Ectodermal cell (in vitro differentiated cells): ENCODE results near the gene NUFIP1.

Source experiments
- H3K27ac ChIP-seq: 2 replicates; pipeline ENCODE4 v1.7.0; 2013; ENCODE audit warnings: mild to moderate bottlenecking, low read depth, low read length; ENCODE audit not compliant: insufficient read depth, poor library complexity, severe bottlenecking
- H3K27me3 ChIP-seq: 2 replicates; pipeline ENCODE4 v1.7.0; 2013; ENCODE audit warnings: mild to moderate bottlenecking, low read length; ENCODE audit not compliant: insufficient read depth, control insufficient read depth, poor library complexity, severe bottlenecking
- H3K36me3 ChIP-seq: one replicate; pipeline ENCODE4 v1.7.0; 2013; ENCODE audit warnings: low read length; ENCODE audit not compliant: control insufficient read depth, insufficient read depth
- H3K4me1 ChIP-seq: one replicate; pipeline ENCODE4 v1.7.0; 2013; ENCODE audit warnings: low read length; ENCODE audit not compliant: control insufficient read depth, insufficient read depth
- H3K4me3 ChIP-seq: 2 replicates; pipeline ENCODE4 v1.7.0; 2013; ENCODE audit warnings: low read depth, low read length, control low read depth; ENCODE audit not compliant: insufficient read depth
- H3K9me3 ChIP-seq: 2 replicates; pipeline ENCODE4 v1.7.0; 2013; ENCODE audit warnings: mild to moderate bottlenecking, low read length, moderate library complexity; ENCODE audit not compliant: control insufficient read depth
- WGBS, 2 experiments: methylation state at CpG; one replicate each; pipeline ENCODE4 v1.1.7; 2013; ENCODE audit warnings: missing lambda C conversion rate in 2 of 2; 5-methylcytosine and 5-hydroxymethylcytosine counted together

Gene NUFIP1

GRCh38 chr13:44921931-44922758 lies 67.1 kb downstream of the NUFIP1 start:
- no peak overlapping the region for H3K27ac ChIP-seq
- H3K4me1 ChIP-seq: no peaks in the 10 kb centered on the region
- 83 to 90% methylated on average over 2 of the region's 2 CpGs for WGBS, 2 experiments
- no peaks in the 10 kb centered on the region for H3K36me3 ChIP-seq
- H3K9me3 ChIP-seq: no peaks in the 10 kb centered on the region
- no peaks in the 10 kb centered on the region for H3K27me3 ChIP-seq
- H3K4me3 ChIP-seq: no peak overlapping the region

GRCh38 chr13:44921246-44921877 lies 67.9 kb downstream of the NUFIP1 start:
- Histone ChIP-seq H3K9me3 (no peaks in the 10 kb centered on the region), H3K27me3 (no peaks in the 10 kb centered on the region), H3K27ac (no peak overlapping the region), H3K4me3 (no peak overlapping the region), H3K4me1 (no peaks in the 10 kb centered on the region), H3K36me3 (no peaks in the 10 kb centered on the region)
- WGBS, 2 experiments: 78 to 79% methylated on average over 10 to 11 of the region's 11 CpGs

GRCh38 chr13:44920013-44920412 lies 69.3 kb downstream of the NUFIP1 start:
- H3K27ac ChIP-seq: no peak overlapping the region
- WGBS, 2 experiments: 93 to 94% methylated on average over 3 of the region's 3 CpGs

GRCh38 chr13:44919104-44919804 lies 70.0 kb downstream of the NUFIP1 start:
- no peaks in the 10 kb centered on the region for H3K27me3 ChIP-seq
- H3K4me3 ChIP-seq: peak overlapping the region; percentile 53
- 95% methylated on average over 18 of the region's 18 CpGs for WGBS, 2 experiments
- no peaks in the 10 kb centered on the region for H3K36me3 ChIP-seq
- H3K9me3 ChIP-seq: no peaks in the 10 kb centered on the region
- H3K4me1 ChIP-seq: no peaks in the 10 kb centered on the region
- H3K27ac ChIP-seq: no peak overlapping the region

More at GRCh38 chr13:44920013-44920412, 69.3 kb downstream of the NUFIP1 start:
- Histone ChIP-seq H3K4me1 (no peaks in the 10 kb centered on the region), H3K4me3 (no peak overlapping the region), H3K27me3 (no peaks in the 10 kb centered on the region), H3K9me3 (no peaks in the 10 kb centered on the region), H3K36me3 (no peaks in the 10 kb centered on the region)

- Histone ChIP-seq H3K36me3 (no peaks in the 10 kb centered on the region), H3K4me3 (peak overlapping the region; percentile 53)
- 17 to 19% methylated on average over 26 of the region's 26 CpGs for WGBS, 2 experiments
These were observed 70.8 kb downstream of the NUFIP1 start for GRCh38 chr13:44918326-44919103.

GRCh38 chr13:44917589-44918325 lies 71.5 kb downstream of the NUFIP1 start:
- H3K9me3 ChIP-seq: no peaks in the 10 kb centered on the region
- no peaks in the 10 kb centered on the region for H3K27me3 ChIP-seq
- H3K4me1 ChIP-seq: no peaks in the 10 kb centered on the region
- H3K36me3 ChIP-seq: no peaks in the 10 kb centered on the region
- peak overlapping the region; percentile 90 for H3K27ac ChIP-seq
- H3K4me3 ChIP-seq: peak overlapping the region; percentile 53
- WGBS, 2 experiments: 1% methylated on average over 41 of the region's 41 CpGs

More at GRCh38 chr13:44918326-44919103, 70.8 kb downstream of the NUFIP1 start:
- Histone ChIP-seq H3K27ac (peak overlapping the region; percentile 90), H3K9me3 (no peaks in the 10 kb centered on the region), H3K27me3 (no peaks in the 10 kb centered on the region), H3K4me1 (no peaks in the 10 kb centered on the region)

- Histone ChIP-seq H3K4me3 (no peak overlapping the region), H3K9me3 (no peaks in the 10 kb centered on the region), H3K27me3 (no peaks in the 10 kb centered on the region), H3K27ac (no peak overlapping the region), H3K4me1 (no peaks in the 10 kb centered on the region), H3K36me3 (no peaks in the 10 kb centered on the region)
- WGBS, 2 experiments: 87 to 93% methylated on average over 3 of the region's 3 CpGs
These were observed 76.8 kb downstream of the NUFIP1 start for GRCh38 chr13:44912278-44913016.

- Histone ChIP-seq H3K4me1 (peaks cover 18% of the 10 kb centered on the region), H3K27me3 (no peaks in the 10 kb centered on the region), H3K9me3 (no peaks in the 10 kb centered on the region), H3K27ac (no peak overlapping the region), H3K36me3 (no peaks in the 10 kb centered on the region), H3K4me3 (no peak overlapping the region)
- WGBS, 2 experiments: 87 to 88% methylated on average over 5 of the region's 5 CpGs
These were observed 80.6 kb downstream of the NUFIP1 start for GRCh38 chr13:44908712-44909111.

- no peaks in the 10 kb centered on the region for H3K9me3 ChIP-seq
- WGBS, 2 experiments: 100% methylated on average over 1 of the region's 1 CpG
- peaks cover 23% of the 10 kb centered on the region for H3K4me1 ChIP-seq
- H3K27ac ChIP-seq: no peak overlapping the region
- no peaks in the 10 kb centered on the region for H3K27me3 ChIP-seq
- H3K4me3 ChIP-seq: no peak overlapping the region
- no peaks in the 10 kb centered on the region for H3K36me3 ChIP-seq
These were observed 81.0 kb downstream of the NUFIP1 start for GRCh38 chr13:44908266-44908665.
